ENCODE results near the gene NPR3. TPM values are rescaled to one million over a fixed set of nuclear protein-coding genes. Genes with fewer than 3 reads are reported as not detected.

Gene NPR3
- total RNA-seq, 4 donors from 2014 or later = 7.9 to 31.3 (median 13.0) TPM

DNA sequence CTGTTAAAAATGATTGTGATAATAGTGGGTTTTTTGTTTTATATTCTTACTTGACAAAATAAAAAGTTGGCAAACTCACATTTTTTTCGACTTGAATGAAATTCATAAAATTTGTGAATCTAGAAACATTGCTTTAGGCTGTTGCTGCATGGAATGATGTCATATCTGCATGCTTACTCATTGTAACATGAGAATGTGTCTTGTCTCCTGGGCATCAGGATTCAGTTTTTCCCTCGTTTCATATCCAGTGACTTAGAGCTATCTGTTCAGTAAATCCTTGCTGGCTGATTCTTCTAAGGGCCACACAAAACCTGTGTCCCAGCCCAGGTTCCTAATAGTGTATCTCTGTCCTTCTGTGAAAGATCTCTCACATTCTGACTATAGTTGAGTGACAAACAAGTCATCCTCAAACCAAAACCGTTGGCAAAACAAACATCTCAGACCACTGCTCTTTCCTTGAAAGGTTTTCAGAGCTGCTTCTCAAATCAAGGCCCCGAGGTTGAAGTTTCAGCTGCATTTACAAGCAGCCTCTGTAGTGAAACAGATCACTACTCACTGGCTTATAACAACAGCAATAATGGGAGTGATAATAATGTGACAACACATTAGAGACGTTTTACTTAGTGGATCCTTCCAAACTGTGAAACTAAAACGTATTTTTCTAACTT is 95.0 kb downstream of the NPR3 start:
- Histone ChIP-seq H3K36me3 (no peaks in the 10 kb centered on the region), H3K27ac (no peak overlapping the region), H3K27me3 (no peaks in the 10 kb centered on the region), H3K4me1 (no peaks in the 10 kb centered on the region), H3K9me3 (peaks cover 0 to under 1% (median 0%) of the 10 kb centered on the region in 3 donors), H3K4me3 (no peak overlapping the region)
- 23 to 27% methylated on average over 6 of the region's 6 CpGs for WGBS, 2 donors
- intact Hi-C loops (cut with DNase I) = no loop called here
- TF ChIP-seq POLR2A (IDR thresholded peaks at IDR 0.05) = no peak
- TF ChIP-seq, protein P1, sequence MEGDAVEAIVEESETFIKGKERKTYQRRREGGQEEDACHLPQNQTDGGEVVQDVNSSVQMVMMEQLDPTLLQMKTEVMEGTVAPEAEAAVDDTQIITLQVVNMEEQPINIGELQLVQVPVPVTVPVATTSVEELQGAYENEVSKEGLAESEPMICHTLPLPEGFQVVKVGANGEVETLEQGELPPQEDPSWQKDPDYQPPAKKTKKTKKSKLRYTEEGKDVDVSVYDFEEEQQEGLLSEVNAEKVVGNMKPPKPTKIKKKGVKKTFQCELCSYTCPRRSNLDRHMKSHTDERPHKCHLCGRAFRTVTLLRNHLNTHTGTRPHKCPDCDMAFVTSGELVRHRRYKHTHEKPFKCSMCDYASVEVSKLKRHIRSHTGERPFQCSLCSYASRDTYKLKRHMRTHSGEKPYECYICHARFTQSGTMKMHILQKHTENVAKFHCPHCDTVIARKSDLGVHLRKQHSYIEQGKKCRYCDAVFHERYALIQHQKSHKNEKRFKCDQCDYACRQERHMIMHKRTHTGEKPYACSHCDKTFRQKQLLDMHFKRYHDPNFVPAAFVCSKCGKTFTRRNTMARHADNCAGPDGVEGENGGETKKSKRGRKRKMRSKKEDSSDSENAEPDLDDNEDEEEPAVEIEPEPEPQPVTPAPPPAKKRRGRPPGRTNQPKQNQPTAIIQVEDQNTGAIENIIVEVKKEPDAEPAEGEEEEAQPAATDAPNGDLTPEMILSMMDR (IDR thresholded peaks at IDR 0.05) = no peak
- DNase-seq = no peak

DNA sequence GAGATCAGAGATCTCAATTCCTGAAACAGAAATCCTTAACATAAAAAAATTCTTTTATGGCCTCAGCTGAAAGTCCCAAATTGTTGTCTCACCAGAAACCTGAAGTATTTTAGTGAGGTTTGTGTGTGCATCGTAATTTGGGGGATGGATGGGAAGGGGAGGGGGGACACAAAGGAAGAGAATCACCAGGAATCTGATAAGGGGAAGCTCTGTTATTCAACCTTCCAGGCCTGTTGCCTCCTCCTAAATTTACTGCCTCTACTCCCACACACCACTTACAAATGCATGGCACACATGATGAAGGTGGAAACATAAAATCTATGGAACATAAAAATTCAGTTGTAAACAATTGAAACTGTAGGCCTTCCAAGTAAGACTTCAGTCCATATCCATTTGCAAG is 97.7 kb downstream of the NPR3 start:
- intact Hi-C loops (cut with DNase I) = no loop called here
- Histone ChIP-seq H3K4me3 (no peak overlapping the region), H3K9me3 (no peaks in the 10 kb centered on the region), H3K27ac (no peak overlapping the region), H3K27me3 (no peaks in the 10 kb centered on the region), H3K36me3 (no peaks in the 10 kb centered on the region), H3K4me1 (no peaks in the 10 kb centered on the region)
- DNase-seq = no peak
- TF ChIP-seq, protein P1 (IDR thresholded peaks at IDR 0.05) = no peak
- no peak for TF ChIP-seq POLR2A (IDR thresholded peaks at IDR 0.05)
- 63 to 64% methylated on average over 1 of the region's 1 CpG for WGBS, 2 donors

DNA sequence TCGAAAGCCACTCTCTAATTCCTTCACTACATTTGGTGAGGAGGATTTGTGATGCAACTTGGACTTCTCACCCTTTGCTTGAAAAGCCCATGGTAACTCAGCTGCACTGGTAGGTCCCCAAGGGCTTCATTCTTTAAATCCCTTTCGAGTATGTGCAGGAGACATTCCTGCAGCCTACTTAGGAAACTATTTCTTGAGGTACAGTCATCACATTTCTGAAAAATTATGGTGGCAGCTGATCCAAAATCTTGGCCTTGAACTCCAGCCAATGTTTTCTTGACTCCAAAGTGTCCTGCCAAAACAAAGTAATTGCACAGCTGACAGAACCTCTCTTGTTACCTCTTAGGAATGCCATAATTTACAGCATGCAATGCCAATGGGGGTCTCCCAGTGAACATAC is 99.7 kb downstream of the NPR3 start:
- Histone ChIP-seq H3K4me3 (no peak overlapping the region), H3K36me3 (no peaks in the 10 kb centered on the region), H3K9me3 (no peaks in the 10 kb centered on the region), H3K4me1 (peaks cover 0 to 8% (median 0%) of the 10 kb centered on the region in 3 donors), H3K27ac (no peak overlapping the region), H3K27me3 (no peaks in the 10 kb centered on the region)
- intact Hi-C loops (cut with DNase I) = no loop called here
- DNase-seq = no peak
- no peak for TF ChIP-seq POLR2A (IDR thresholded peaks at IDR 0.05)
- TF ChIP-seq, protein P1 (IDR thresholded peaks at IDR 0.05) = no peak
- whole genome bisulfite sequencing, 2 donors = 32 to 33% methylated on average over 2 of the region's 2 CpGs

DNA sequence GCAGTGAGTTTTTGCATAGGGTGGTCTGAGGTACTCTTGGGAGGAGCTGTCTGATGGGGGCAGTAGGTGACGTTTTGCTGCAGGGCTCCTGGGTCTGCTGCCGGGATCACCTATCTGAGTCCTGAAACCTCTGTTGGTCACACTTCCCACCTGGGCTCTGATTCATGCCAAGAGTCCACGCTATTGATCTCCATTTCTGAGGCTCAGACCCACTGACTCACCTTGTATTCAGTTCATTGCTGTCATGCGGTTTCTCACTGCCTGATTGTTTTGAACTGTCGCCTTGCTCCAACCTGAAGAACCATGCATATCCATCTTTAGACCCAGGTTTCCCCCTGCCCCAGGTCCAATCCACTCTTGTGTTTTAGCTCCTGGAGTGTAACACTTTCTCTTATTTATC is 101.3 kb downstream of the NPR3 start:
- Histone ChIP-seq H3K9me3 (no peaks in the 10 kb centered on the region), H3K4me1 (peaks cover 0 to 8% (median 0%) of the 10 kb centered on the region in 3 donors), H3K27ac (no peak overlapping the region), H3K27me3 (no peaks in the 10 kb centered on the region), H3K4me3 (no peak overlapping the region), H3K36me3 (no peaks in the 10 kb centered on the region)
- DNase-seq = no peak
- no peak for TF ChIP-seq POLR2A (IDR thresholded peaks at IDR 0.05)
- TF ChIP-seq, protein P1 (IDR thresholded peaks at IDR 0.05) = no peak
- intact Hi-C loops (cut with DNase I) = no loop called here
- 88 to 94% methylated on average over 3 to 5 of the region's 5 CpGs for WGBS, 2 donors

DNA sequence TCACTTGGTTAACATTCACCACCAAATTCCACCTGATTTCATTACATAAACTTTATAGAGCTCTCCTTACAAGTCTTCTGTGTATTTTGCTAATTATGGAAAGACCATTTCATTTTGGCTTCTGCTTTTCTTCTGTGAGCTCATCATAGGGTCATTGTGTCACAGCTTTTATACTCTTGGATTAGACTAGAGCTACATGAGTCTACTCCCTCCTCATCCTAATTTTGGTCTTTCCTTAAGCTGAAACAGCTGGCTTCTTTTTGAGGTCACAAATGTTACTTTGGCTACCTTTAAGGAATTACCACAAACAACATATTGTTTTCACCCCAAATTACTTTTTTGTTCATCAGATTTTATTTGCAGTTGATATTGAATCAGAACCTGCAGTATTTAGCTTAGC is 103.0 kb downstream of the NPR3 start:
- Histone ChIP-seq H3K4me3 (no peak overlapping the region), H3K4me1 (peaks cover 0 to 8% (median 0%) of the 10 kb centered on the region in 3 donors), H3K9me3 (no peaks in the 10 kb centered on the region), H3K27ac (no peak overlapping the region), H3K36me3 (no peaks in the 10 kb centered on the region), H3K27me3 (no peaks in the 10 kb centered on the region)
- TF ChIP-seq POLR2A (IDR thresholded peaks at IDR 0.05) = no peak
- TF ChIP-seq, protein P1 (IDR thresholded peaks at IDR 0.05) = no peak
- no peak for DNase-seq
- intact Hi-C loops (cut with DNase I) = no loop called here
